Uterus (tissue), 2 donors: Measurements from ENCODE around the gene FILIP1.

Experiments
- POLR2A ChIP-seq, 2 donors: fragments of 450-650 bp; IDR thresholded peaks; one replicate each; pipeline ENCODE4 v1.6.1; 2016; ENCODE audit warnings: antibody characterized with exemption in 2 of 2, mild to moderate bottlenecking in 1 of 2, moderate library complexity in 1 of 2
- TF ChIP-seq, protein P1 (sequence below), 4 experiments: fragments of 200-600 bp in 2 of 4; fragments of 450-650 bp in 2 of 4; sonication (generic) in 2 of 4; IDR thresholded peaks; one replicate each; pipeline ENCODE4 v1.5.1; 2016 to 2019; ENCODE audit warnings: antibody characterized with exemption in 4 of 4, mild to moderate bottlenecking in 2 of 4, moderate library complexity in 1 of 4

DNA sequence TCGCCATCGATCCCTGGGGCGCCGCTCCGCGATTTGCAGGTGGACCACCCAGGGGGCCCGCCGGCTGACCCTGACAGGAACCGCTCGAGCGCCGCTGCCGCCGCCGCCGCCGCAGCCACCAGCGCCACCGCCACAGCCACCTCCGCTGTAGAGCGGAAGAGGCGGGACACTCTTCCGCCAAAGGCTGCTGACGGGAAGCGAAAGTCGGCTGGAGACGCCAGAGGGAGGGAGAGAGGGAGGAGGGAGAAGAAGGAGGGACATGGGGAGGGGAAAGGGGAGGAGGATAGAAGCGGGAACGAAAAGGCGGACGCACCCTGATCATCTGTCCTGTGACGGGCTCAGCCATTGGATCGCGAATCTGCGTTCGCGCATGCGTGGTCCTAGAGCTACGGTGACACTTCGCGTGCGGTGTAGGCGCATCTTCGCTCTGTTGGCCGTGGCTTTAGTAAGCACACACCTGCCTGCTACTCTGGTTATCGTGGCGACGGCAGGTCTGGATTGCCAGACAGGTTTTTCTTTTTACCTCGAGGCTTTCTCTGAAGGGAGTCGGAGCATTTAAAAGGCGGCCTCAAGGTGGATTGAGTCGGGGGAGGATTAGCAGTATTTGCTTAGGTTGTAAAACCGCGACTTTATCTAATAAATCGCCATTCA is 208.8 kb downstream of the FILIP1 start, which contains the start of gene TMEM30A:
- TF ChIP-seq, protein P1, sequence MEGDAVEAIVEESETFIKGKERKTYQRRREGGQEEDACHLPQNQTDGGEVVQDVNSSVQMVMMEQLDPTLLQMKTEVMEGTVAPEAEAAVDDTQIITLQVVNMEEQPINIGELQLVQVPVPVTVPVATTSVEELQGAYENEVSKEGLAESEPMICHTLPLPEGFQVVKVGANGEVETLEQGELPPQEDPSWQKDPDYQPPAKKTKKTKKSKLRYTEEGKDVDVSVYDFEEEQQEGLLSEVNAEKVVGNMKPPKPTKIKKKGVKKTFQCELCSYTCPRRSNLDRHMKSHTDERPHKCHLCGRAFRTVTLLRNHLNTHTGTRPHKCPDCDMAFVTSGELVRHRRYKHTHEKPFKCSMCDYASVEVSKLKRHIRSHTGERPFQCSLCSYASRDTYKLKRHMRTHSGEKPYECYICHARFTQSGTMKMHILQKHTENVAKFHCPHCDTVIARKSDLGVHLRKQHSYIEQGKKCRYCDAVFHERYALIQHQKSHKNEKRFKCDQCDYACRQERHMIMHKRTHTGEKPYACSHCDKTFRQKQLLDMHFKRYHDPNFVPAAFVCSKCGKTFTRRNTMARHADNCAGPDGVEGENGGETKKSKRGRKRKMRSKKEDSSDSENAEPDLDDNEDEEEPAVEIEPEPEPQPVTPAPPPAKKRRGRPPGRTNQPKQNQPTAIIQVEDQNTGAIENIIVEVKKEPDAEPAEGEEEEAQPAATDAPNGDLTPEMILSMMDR (IDR thresholded peaks at IDR 0.05): peak in 1 of 4 experiments; percentile 4
- TF ChIP-seq POLR2A (IDR thresholded peaks at IDR 0.05): peak; percentile 89
